GM04504 (cell line): ENCODE results near the gene DAAM2.
A peak's percentile ranks its signal among the peaks of the same experiment; 100 is the strongest.

Experiments
- DNase-seq: peaks from one replicate; pipeline ENCODE4 v3.0.0-alpha.2; 2012; ENCODE audit warnings: low read depth

The DAAM2 gene

DNA sequence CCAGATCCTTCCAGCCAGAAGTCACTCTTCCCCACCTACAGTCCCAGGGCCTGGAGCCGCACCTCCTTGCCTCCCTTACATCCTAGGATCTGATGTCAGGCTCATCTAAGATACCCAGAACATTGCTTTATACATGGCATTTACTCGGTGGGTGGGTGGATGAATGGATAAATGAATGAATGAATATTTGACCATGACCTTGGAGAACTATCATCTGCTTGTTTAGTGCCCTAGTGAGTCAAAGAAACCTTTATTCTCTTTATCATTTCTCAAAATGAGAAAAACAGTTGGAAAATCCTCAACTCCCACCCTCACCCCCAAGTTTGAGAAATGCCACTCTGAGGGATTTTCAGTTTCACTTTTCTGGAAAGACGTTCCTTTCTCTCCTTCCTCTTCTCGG is 56.0 kb downstream of the DAAM2 start:
- DNase-seq, result no peak

GRCh38 chr6:39849228-39849627 is 57.1 kb downstream of the DAAM2 start:
- no peak for DNase-seq

- no peak for DNase-seq
Measured at GRCh38 chr6:39849764-39850163, 57.6 kb downstream of the DAAM2 start.

DNA sequence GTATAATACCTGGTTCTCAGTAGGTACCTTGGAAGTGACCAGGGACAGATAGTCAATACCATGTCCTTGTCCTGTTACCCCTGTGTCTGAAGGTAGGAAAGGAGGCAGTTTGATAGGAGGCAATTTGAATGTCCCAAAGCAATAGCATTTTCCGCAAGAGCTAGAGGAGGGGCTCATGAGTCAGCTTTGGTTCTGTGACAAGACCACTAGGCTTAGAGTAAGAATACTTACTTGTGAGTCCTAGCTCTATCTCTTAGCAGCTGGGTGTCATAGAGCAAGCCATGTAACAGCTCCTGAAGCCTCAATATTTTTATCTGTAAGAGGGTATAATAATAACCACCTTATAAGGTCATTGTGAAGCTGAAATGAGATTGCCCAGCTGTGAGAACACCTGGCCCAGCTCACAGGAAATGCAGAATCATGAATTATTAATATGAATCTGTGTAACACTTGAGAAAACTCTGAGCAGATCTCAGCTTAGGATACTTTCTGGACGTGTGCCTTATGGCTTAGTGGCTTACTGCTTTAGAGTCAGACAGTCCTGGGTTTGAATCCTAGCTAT is 58.6 kb downstream of the DAAM2 start:
- no peak for DNase-seq

DNA sequence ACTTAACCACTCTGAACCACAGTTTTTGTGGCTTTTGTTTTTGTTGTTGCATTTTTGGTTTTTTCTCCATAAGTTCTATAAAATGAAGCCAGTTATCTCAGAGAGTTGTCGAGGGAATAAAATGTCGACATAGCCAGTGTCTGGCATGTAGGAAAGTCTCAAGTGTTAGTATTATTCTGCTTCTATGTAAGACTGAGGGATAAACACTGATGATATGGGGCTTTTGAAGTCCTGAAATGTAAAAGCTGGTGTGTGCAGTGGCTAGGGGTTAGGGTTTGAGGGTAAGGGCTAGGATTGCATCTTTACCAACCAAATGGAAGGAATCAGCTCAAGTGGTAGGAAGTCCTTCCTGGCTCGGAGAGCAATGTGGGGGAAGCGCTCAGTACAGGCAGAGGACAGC is 59.2 kb downstream of the DAAM2 start:
- no peak for DNase-seq

DNA sequence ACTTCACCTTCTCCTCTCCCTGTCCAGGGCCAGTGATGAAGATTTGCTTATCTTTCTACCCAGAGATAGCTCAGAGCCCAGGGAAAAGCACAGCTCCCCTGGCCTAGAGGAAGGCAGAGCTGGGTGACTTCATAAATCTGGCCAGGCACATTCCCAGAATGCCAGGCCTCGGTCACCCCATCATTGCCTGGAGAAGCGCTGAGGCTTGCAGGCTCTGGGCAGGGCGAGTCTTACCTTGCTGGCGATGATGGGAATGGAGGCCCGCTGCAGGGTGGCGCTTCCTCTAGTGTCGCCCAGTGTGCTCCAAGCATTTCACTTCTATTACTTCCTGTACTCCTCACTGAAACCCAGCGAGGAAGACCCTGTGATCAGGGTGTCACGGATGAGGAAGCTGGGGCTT is 60.1 kb downstream of the DAAM2 start:
- DNase-seq, result no peak

DNA sequence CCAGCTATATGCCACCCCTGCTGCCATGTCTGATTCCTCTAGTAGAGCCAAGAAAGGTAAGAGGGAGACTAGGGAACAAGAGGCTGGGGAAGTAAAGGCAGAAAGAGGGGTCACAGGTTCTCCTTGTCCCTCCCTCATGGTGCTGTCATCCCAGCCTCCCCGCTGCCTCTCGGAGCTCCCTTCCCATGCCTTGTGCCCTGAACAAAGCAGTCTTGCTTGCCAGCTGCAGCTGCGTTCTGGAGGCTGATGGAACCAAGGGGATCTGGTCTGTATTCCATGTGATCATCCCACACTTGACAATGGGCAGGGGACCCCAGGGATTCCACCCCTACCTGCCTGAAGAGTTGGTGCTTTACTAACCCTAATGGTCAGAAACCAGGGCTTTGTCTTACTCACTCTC is 61.4 kb downstream of the DAAM2 start:
- no peak for DNase-seq

DNA sequence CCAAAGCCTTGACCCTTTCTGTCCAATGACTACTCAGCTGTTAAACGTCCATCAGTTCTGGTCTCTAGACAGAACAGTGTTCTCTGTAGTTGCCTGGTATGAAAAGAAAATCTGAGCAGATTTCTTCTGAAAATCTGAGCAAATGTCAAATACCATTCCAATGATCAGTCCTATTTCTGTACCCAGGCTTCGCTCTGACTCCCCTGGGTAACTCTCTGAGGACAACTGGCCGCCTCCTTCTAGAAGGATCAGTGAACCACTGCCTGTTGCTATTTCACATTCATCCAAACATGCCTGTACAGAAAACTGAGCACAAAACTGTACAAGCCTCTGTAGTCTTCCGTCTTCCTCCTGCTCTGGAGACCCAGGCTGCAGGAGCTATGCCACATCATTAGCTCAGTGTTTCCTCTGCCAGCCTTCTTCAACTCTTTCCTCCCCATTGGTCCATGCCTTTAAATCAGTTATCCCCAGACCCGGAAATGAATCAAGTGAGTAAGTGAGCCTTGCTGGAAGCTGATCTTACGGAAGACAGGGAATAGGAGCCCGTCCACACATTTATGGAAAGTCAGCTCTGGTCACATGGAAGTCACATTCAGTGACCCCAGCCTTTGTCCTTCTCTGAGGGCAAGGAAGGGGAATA is 63.3 kb downstream of the DAAM2 start:
- no peak for DNase-seq

- no peak for DNase-seq
Measured at GRCh38 chr6:39859025-39859424, 66.8 kb downstream of the DAAM2 start.

- DNase-seq, result no peak
Measured at GRCh38 chr6:39861663-39862062, 69.5 kb downstream of the DAAM2 start.

DNA sequence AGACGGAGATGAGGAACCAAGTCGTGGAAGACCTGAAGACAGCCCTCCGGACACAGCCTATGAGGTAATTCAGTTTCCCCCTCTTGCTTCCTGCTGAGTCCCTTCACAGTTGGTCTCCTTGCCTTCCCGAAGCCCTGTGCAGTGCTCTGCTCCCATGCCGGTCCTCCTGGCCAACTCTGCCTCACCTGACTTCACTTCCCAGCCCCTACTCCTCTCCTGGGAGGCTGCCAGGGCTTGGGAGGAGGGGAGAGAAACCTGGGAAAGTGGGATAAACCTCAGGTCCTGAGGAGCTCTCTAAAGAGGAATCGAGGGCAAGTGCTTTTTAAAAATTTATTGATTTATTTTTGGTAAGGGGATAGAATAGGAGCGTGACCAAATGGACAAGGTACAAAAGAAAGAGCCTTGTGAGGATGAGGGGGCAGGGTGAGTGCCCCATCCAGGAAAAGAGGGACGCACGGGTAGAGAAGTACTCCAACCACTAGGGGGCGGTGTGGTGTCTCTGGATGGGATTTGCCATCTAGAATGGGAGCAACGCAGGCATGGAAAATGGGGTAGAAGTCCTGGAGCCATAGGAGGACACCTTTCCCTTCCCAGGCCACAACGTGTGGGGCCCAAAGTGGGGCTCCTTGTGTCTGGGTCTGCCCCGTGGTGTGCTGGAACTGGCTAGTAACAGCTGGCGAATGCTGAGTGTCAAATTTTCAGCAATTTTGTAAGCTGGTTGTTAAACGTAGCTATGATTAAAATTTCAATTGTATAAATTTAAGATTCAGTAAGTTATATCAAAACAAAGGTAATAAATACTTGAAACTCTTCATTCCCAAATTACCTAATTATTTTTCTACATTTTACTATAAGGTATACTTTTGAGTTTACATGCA is 73.1 kb downstream of the DAAM2 start:
- peak; percentile 31 for DNase-seq

DNA sequence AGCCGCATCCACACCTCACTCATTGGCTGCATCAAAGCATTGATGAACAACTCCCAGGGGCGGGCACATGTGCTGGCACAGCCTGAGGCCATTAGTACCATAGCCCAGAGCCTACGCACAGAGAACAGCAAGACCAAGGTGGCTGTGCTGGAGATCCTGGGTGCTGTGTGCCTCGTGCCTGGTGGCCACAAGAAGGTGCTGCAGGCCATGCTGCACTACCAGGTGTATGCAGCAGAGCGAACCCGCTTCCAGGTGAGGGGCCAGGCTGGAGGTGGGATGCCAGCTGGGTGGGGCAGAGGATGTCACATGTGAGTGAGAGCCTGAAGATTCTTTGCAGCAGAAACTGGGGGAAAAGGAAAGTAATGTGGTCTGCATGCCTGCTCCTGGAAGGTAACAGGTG is 75.4 kb downstream of the DAAM2 start:
- DNase-seq, result no peak

- no peak for DNase-seq
Measured at GRCh38 chr6:39870950-39871349, 78.8 kb downstream of the DAAM2 start.

GRCh38 chr6:39873439-39873838 is 81.3 kb downstream of the DAAM2 start:
- no peak for DNase-seq

- DNase-seq, result no peak
Measured at GRCh38 chr6:39876111-39876510, 83.9 kb downstream of the DAAM2 start.

GRCh38 chr6:39876826-39877225 is 84.7 kb downstream of the DAAM2 start:
- DNase-seq, result no peak

DNA sequence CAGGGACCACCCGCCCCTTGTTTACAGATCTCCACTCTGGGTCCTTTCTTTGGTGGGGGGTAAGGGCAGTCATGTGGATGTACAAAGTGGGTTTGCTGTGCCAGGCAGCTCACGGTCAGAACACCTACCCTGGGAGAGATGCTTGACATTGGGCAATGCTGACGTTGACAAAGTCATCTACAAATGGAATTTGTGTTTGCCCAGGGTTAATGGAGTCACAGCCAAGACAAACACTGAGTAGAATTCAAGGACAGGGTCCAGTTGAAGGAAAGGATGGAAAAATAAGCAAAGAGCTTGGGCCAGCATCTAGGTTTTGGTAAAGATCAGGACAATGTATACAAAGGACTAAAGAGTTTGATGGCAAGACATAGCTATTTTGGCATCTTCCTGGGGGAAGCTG is 87.4 kb downstream of the DAAM2 start:
- DNase-seq, result no peak

DNA sequence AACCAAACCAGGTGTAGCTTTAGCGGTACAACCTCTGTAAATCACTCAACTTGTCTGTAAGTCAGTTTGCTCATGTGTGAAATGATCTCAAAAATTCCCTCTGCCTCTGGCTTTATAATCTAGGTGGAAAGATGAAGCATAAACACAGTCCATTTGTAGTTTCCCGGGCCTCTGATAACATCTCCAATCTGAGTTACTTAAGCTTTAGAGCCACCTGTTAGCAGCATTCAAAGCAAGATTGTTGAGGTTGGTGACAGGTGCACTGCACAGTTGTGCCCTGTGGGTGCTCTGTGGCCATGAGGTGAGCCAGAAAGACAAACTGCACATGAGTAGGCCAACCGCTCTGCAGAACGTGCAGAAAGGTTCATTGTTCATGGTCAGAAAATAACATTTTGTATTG is 88.4 kb downstream of the DAAM2 start:
- DNase-seq, result no peak

- DNase-seq, result peak; percentile 68
Measured at GRCh38 chr6:39881851-39882530, 89.8 kb downstream of the DAAM2 start.

GRCh38 chr6:39882531-39882899 is 90.3 kb downstream of the DAAM2 start:
- DNase-seq, result peak; percentile 59

- peak; percentile 4 for DNase-seq
Measured at GRCh38 chr6:39884696-39885095, 92.5 kb downstream of the DAAM2 start.

- no peak for DNase-seq
Measured at GRCh38 chr6:39885691-39886090, 93.5 kb downstream of the DAAM2 start.

- DNase-seq, result no peak
Measured at GRCh38 chr6:39886871-39887270, 94.7 kb downstream of the DAAM2 start.
